Measurements from ENCODE around the gene GPR25. TPM values are rescaled to one million over a fixed set of nuclear protein-coding genes. Genes with fewer than 3 reads are reported as not detected.

The GPR25 gene
- total and polyA plus RNA-seq, 10 of the 15 experiments (the other 5 are each of a cell fraction or from before 2014, with no cell fraction given), result not detected

DNA sequence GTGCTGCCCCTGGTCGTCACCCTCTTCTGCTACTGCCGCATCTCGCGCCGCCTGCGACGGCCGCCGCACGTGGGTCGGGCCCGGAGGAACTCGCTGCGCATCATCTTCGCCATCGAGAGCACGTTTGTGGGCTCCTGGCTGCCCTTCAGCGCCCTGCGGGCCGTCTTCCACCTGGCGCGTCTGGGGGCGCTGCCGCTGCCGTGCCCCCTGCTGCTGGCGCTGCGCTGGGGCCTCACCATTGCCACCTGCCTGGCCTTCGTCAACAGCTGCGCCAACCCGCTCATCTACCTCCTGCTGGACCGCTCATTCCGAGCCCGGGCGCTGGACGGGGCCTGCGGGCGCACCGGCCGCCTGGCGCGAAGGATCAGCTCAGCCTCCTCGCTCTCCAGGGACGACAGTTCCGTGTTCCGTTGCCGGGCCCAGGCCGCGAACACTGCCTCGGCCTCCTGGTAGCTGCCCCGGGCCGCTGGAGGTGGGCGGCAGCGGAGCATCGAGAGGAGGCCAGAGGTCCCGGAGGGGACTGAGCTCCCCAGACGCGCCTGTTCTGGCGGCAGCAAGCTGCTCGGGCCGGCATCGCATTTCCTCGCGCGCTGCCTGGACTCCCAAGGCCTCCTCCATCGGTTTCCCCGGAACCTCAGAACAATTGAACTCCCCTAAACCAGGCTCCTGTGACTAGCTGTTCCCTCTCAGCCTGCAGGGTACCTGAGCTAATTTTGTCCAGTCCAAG, 1.1 kb downstream of the GPR25 start (continued):
- TF ChIP-seq, protein P1, sequence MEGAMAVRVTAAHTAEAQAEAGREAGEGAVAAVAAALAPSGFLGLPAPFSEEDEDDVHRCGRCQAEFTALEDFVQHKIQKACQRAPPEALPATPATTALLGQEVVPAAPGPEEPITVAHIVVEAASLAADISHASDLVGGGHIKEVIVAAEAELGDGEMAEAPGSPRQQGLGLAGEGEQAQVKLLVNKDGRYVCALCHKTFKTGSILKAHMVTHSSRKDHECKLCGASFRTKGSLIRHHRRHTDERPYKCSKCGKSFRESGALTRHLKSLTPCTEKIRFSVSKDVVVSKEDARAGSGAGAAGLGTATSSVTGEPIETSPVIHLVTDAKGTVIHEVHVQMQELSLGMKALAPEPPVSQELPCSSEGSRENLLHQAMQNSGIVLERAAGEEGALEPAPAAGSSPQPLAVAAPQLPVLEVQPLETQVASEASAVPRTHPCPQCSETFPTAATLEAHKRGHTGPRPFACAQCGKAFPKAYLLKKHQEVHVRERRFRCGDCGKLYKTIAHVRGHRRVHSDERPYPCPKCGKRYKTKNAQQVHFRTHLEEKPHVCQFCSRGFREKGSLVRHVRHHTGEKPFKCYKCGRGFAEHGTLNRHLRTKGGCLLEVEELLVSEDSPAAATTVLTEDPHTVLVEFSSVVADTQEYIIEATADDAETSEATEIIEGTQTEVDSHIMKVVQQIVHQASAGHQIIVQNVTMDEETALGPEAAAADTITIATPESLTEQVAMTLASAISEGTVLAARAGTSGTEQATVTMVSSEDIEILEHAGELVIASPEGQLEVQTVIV (IDR thresholded peaks at IDR 0.05; ENCODE audit: borderline replicate concordance, partially characterized antibody), result no peak
- TF ChIP-seq HDAC6 (IDR thresholded peaks at IDR 0.05; ENCODE audit: unreplicated experiment) (no peak), TAF1 (IDR thresholded peaks at IDR 0.05; ENCODE audit: borderline replicate concordance, low read depth, low read length) (no peak), IRF4 (IDR thresholded peaks at IDR 0.05; ENCODE audit: low read depth, low read length) (no peak)

DNA sequence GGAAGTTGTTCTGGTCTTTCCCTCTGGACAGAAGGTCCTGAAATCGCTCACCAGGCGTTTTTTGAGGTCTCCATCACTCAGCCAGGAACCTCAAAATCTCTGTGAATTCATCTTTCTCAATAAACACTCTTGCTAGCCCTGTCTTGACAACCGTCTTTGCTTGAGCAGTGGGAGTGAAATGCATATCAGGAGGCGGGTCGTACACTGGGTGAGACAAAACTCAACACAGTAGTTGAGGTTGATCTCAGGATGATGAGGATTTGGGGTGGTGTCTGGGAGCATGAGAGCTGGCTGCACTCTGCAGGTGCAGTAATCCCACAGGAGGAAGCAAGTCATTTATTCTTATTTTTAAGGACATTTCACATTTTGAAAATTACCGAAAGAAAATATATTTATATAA, 1.9 kb downstream of the GPR25 start:
- FAIRE-seq, result no peak
- no peaks in the 10 kb centered on the region for H4K20me1 ChIP-seq (ENCODE audit: control insufficient read depth, insufficient read depth)
- no peaks in the 10 kb centered on the region for H3K9me3 ChIP-seq (replicated peaks; ENCODE audit: control insufficient read depth, insufficient read depth, low read length)
- no peak overlapping the region for H3K9ac ChIP-seq (ENCODE audit: control insufficient read depth, insufficient read depth, low read length)
- H3K36me3 ChIP-seq (ENCODE audit: control insufficient read depth in 2 of 2, insufficient read depth in 2 of 2, low read length in 1 of 2), result no peaks in the 10 kb centered on the region
- in situ Hi-C loops (cut with MboI) (no loop called here), intact Hi-C loops (cut with micrococcal nuclease; ENCODE audit: unreplicated experiment) (no loop called here)
- no peak for ATAC-seq
- no TSS peak for BruUV-seq (replicated peaks)
- RAD21 ChIA-PET (ENCODE audit: unreplicated experiment), result interaction anchor here (1.2 kb wide), 1 partner anchor 12 kb away, joined by 4 read pairs; no protein-coding TSS in a partner anchor
- H3K4me1 ChIP-seq (ENCODE audit: control insufficient read depth, insufficient read depth, low read length), result peaks cover 24% of the 10 kb centered on the region
- no peak overlapping the region for H2AFZ ChIP-seq (ENCODE audit: control insufficient read depth, low read depth, low read length)
- H3K79me2 ChIP-seq (ENCODE audit: control insufficient read depth, insufficient read depth, low read length), result no peaks in the 10 kb centered on the region
- H3K27ac ChIP-seq (ENCODE audit: control insufficient read depth, insufficient read depth), result no peak overlapping the region
- 28% methylated on average over 6 of the region's 6 CpGs for WGBS (ENCODE audit: insufficient coverage, insufficient replicate concordance, low lambda C conversion rate, missing lambda C conversion rate)
- no peak for DNase-seq (ENCODE audit: low read depth, low spot score)
- no peak overlapping the region for H3K4me3 ChIP-seq
- POLR2A ChIA-PET, result no interaction called here
- no peaks in the 10 kb centered on the region for H3K27me3 ChIP-seq (replicated peaks in 1 of 2; ENCODE audit: control insufficient read depth in 2 of 2, insufficient read depth in 2 of 2, low read length in 1 of 2)
- CTCF ChIA-PET, result no interaction called here
- H3K4me2 ChIP-seq (ENCODE audit: control insufficient read depth, insufficient read depth), result no peak overlapping the region
- SMC1A ChIA-PET (ENCODE audit: uncharacterized antibody, unreplicated experiment), result interaction anchor here (0.7 to 9.4 kb wide), 2 partner anchors 11 to 18 kb away, joined by 3 to 208 read pairs; no protein-coding TSS in a partner anchor
- TF ChIP-seq ASH2L (IDR thresholded peaks at IDR 0.05; ENCODE audit: borderline replicate concordance, low read depth), result no peak
- TF ChIP-seq BCL11A (IDR thresholded peaks at IDR 0.05; ENCODE audit: low read depth, low read length), result no peak
- no peak for TF ChIP-seq BACH1 (IDR thresholded peaks at IDR 0.05; ENCODE audit: borderline replicate concordance)
- no peak for TF ChIP-seq POLR2AphosphoS2 (IDR thresholded peaks at IDR 0.05; ENCODE audit: low read depth, low read length)
- no peak for TF ChIP-seq CHD2 (IDR thresholded peaks at IDR 0.05; ENCODE audit: borderline replicate concordance, low read depth, low read length)
- TF ChIP-seq, protein P2, sequence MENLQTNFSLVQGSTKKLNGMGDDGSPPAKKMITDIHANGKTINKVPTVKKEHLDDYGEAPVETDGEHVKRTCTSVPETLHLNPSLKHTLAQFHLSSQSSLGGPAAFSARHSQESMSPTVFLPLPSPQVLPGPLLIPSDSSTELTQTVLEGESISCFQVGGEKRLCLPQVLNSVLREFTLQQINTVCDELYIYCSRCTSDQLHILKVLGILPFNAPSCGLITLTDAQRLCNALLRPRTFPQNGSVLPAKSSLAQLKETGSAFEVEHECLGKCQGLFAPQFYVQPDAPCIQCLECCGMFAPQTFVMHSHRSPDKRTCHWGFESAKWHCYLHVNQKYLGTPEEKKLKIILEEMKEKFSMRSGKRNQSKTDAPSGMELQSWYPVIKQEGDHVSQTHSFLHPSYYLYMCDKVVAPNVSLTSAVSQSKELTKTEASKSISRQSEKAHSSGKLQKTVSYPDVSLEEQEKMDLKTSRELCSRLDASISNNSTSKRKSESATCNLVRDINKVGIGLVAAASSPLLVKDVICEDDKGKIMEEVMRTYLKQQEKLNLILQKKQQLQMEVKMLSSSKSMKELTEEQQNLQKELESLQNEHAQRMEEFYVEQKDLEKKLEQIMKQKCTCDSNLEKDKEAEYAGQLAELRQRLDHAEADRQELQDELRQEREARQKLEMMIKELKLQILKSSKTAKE (IDR thresholded peaks at IDR 0.05; ENCODE audit: low read depth, poor library complexity, severe bottlenecking), result no peak
- TF ChIP-seq JUNB (IDR thresholded peaks at IDR 0.05), result no peak
- no peak for TF ChIP-seq HDAC2 (IDR thresholded peaks at IDR 0.05)
- TF ChIP-seq, protein P3, sequence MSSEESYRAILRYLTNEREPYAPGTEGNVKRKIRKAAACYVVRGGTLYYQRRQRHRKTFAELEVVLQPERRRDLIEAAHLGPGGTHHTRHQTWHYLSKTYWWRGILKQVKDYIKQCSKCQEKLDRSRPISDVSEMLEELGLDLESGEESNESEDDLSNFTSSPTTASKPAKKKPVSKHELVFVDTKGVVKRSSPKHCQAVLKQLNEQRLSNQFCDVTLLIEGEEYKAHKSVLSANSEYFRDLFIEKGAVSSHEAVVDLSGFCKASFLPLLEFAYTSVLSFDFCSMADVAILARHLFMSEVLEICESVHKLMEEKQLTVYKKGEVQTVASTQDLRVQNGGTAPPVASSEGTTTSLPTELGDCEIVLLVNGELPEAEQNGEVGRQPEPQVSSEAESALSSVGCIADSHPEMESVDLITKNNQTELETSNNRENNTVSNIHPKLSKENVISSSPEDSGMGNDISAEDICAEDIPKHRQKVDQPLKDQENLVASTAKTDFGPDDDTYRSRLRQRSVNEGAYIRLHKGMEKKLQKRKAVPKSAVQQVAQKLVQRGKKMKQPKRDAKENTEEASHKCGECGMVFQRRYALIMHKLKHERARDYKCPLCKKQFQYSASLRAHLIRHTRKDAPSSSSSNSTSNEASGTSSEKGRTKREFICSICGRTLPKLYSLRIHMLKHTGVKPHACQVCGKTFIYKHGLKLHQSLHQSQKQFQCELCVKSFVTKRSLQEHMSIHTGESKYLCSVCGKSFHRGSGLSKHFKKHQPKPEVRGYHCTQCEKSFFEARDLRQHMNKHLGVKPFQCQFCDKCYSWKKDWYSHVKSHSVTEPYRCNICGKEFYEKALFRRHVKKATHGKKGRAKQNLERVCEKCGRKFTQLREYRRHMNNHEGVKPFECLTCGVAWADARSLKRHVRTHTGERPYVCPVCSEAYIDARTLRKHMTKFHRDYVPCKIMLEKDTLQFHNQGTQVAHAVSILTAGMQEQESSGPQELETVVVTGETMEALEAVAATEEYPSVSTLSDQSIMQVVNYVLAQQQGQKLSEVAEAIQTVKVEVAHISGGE (CRISPR knock-in tag; IDR thresholded peaks at IDR 0.05), result no peak
- TF ChIP-seq SMAD1 (IDR thresholded peaks at IDR 0.05; ENCODE audit: low read depth, partially characterized antibody), result no peak
- no peak for TF ChIP-seq EP300 (IDR thresholded peaks at IDR 0.05; ENCODE audit: borderline replicate concordance in 1 of 2, control insufficient read depth in 1 of 2, low read depth in 2 of 2, low read length in 2 of 2)
